ENCODE measurements around the gene GPR132.

Gene GPR132

GRCh38 chr14:105010891-105011291 is 54.3 kb downstream of the GPR132 start:
- no peak for DNase-seq (ENCODE audit: low read depth)
- no peak overlapping the region for H3K4me3 ChIP-seq (ENCODE audit: low read length)
- TF ChIP-seq CTCF (conservative IDR thresholded peaks at IDR 0.05; ENCODE audit: low read depth, low read length): no peak

DNA sequence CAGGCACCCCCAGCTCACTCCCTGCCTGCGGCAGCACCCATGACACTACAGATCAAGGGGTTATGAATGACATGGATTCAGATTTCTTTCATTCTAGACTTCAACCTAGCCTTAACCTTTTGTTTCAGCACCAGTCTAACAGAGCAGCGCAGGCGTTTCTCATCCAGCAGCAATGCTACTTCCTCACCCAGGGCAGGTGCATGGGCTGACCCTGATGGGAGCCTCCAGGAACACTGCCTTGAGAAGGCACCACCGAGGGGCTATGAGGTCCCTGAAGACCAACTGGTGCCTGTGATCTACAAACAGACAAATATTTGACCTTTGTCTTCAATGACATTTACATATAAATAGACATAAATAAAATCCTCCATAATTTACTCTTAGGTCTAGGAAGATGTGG is 55.1 kb downstream of the GPR132 start:
- no peak for DNase-seq (ENCODE audit: low read depth)
- no peak for TF ChIP-seq CTCF (conservative IDR thresholded peaks at IDR 0.05; ENCODE audit: low read depth, low read length)
- no peak overlapping the region for H3K4me3 ChIP-seq (ENCODE audit: low read length)

- DNase-seq (ENCODE audit: low read depth): no peak
- no peak overlapping the region for H3K4me3 ChIP-seq (ENCODE audit: low read length)
- no peak for TF ChIP-seq CTCF (conservative IDR thresholded peaks at IDR 0.05; ENCODE audit: low read depth, low read length)
These were observed 57.5 kb downstream of the GPR132 start for GRCh38 chr14:105007593-105008264.

GRCh38 chr14:105006831-105007592 is 58.2 kb downstream of the GPR132 start:
- no peak overlapping the region for H3K4me3 ChIP-seq (ENCODE audit: low read length)
- TF ChIP-seq CTCF (conservative IDR thresholded peaks at IDR 0.05; ENCODE audit: low read depth, low read length): no peak

GRCh38 chr14:105005929-105006830 is 59.0 kb downstream of the GPR132 start:
- TF ChIP-seq CTCF (conservative IDR thresholded peaks at IDR 0.05; ENCODE audit: low read depth, low read length): no peak
- H3K4me3 ChIP-seq (ENCODE audit: low read length): no peak overlapping the region
- no peak for DNase-seq (ENCODE audit: low read depth)

More at GRCh38 chr14:105006831-105007592, 58.2 kb downstream of the GPR132 start:
- DNase-seq (ENCODE audit: low read depth): no peak

- no peak for TF ChIP-seq CTCF (conservative IDR thresholded peaks at IDR 0.05; ENCODE audit: low read depth, low read length)
- no peak for DNase-seq (ENCODE audit: low read depth)
These were observed 59.8 kb downstream of the GPR132 start for GRCh38 chr14:105005329-105005928.

More at GRCh38 chr14:105005329-105005928, 59.8 kb downstream of the GPR132 start:
- no peak overlapping the region for H3K4me3 ChIP-seq (ENCODE audit: low read length)

All from retinal pigment epithelial cell (primary cell).